ENCODE measurements around the gene NLRP6.
"Not testable (repeated sequence)": the region's sequence is repeated elsewhere in the genome, so short reads cannot be mapped to it uniquely, and the experiment has no call there.

DNA sequence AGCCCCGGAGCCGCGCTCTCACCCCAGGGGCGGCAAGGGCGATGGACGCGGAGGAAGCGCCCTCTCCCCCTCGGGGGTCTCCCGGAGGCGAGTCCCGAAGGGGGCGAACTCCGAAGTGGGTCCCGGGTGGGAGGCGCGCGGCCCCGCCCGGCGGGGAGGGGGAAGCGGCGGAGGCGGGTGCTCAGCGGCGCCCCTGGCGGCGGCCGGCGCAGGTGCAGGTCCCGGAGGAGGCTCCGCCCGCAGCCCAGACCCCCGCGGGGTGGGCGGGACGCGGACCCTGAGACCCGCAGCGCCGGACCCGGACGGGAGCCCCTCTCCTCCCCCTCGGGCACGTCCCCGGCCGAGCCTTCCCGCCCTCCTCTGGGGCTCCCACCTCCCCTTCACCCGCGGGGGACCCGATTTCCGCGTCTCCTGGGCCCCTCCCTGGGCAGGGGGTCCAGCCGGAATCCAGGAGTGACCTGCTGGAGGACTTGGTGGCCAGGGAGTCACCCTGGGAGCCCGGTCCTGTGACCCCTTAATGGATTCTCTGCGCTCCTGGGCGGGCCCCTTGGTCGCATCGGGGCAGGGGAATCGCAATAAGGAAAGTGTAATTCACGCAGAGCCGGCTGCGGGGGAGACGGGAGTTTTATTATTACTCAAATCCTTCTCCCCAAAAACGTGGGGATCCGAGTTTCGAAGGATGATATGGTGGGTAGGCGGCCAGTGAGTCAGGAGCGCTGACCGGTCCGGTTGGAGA, 33.0 kb downstream of the NLRP6 start:
- TF ChIP-seq, protein P1, sequence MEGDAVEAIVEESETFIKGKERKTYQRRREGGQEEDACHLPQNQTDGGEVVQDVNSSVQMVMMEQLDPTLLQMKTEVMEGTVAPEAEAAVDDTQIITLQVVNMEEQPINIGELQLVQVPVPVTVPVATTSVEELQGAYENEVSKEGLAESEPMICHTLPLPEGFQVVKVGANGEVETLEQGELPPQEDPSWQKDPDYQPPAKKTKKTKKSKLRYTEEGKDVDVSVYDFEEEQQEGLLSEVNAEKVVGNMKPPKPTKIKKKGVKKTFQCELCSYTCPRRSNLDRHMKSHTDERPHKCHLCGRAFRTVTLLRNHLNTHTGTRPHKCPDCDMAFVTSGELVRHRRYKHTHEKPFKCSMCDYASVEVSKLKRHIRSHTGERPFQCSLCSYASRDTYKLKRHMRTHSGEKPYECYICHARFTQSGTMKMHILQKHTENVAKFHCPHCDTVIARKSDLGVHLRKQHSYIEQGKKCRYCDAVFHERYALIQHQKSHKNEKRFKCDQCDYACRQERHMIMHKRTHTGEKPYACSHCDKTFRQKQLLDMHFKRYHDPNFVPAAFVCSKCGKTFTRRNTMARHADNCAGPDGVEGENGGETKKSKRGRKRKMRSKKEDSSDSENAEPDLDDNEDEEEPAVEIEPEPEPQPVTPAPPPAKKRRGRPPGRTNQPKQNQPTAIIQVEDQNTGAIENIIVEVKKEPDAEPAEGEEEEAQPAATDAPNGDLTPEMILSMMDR (IDR thresholded peaks at IDR 0.05): not testable (repeated sequence)
- not testable (repeated sequence) for TF ChIP-seq POLR2A (IDR thresholded peaks at IDR 0.05)

All from esophagus squamous epithelium (tissue), 4 donors.